ENCODE data around the gene BCAP29. TPM values are rescaled to one million over a fixed set of nuclear protein-coding genes. Genes with fewer than 3 reads are reported as not detected.

BCAP29 gene
- total RNA-seq, 2 donors from 2014 or later = 39.5 to 46.0 TPM

GRCh38 chr7:107652642-107653041, 72.6 kb downstream of the BCAP29 start:
- H3K27me3 ChIP-seq (ENCODE audit: control insufficient read depth, insufficient read depth, low read length, poor library complexity, severe bottlenecking) = peaks cover under 1% of the 10 kb centered on the region
- Mint-ChIP-seq H3K27ac (no peak overlapping the region), H3K27me3 (ENCODE audit: insufficient read depth) (peaks cover 26% of the 10 kb centered on the region), H3K4me3 (no peak overlapping the region), H3K4me1 (no peaks in the 10 kb centered on the region), H3K9me3 (peaks cover 11% of the 10 kb centered on the region), H3K36me3 (ENCODE audit: low read depth) (no peaks in the 10 kb centered on the region)
- no peak overlapping the region for H3K4me3 ChIP-seq (ENCODE audit: low read length)
- H3K9ac ChIP-seq (ENCODE audit: extremely low read depth, low read length, poor library complexity, severe bottlenecking) = no peak overlapping the region
- no peak for DNase-seq
- H3K4me1 ChIP-seq (ENCODE audit: control insufficient read depth, insufficient read depth, low read length) = no peaks in the 10 kb centered on the region
- TF ChIP-seq CTCF (conservative IDR thresholded peaks at IDR 0.05) = no peak
- H3K27ac ChIP-seq (ENCODE audit: low read depth, low read length) = no peak overlapping the region
- no peaks in the 10 kb centered on the region for H3K9me3 ChIP-seq (ENCODE audit: control insufficient read depth, low read length)
- no peaks in the 10 kb centered on the region for H3K36me3 ChIP-seq (ENCODE audit: control insufficient read depth, insufficient read depth, low read length)
- WGBS, 2 experiments (ENCODE audit: insufficient coverage in 1 of 2, insufficient read length in 1 of 2) = 92% methylated on average over 5 of the region's 5 CpGs; no CpG with 5 or more reads in 1 of the 2 experiments

GRCh38 chr7:107658467-107658866, 78.4 kb downstream of the BCAP29 start:
- Mint-ChIP-seq H3K36me3 (ENCODE audit: low read depth) (no peaks in the 10 kb centered on the region), H3K9me3 (no peaks in the 10 kb centered on the region), H3K27me3 (ENCODE audit: insufficient read depth) (peaks cover 76% of the 10 kb centered on the region), H3K4me3 (no peak overlapping the region), H3K4me1 (peaks cover 10% of the 10 kb centered on the region), H3K27ac (no peak overlapping the region)
- Histone ChIP-seq H3K4me1 (ENCODE audit: control insufficient read depth, insufficient read depth, low read length) (no peaks in the 10 kb centered on the region), H3K27me3 (ENCODE audit: control insufficient read depth, insufficient read depth, low read length, poor library complexity, severe bottlenecking) (peaks cover 59% of the 10 kb centered on the region), H3K9ac (ENCODE audit: extremely low read depth, low read length, poor library complexity, severe bottlenecking) (no peak overlapping the region), H3K36me3 (ENCODE audit: control insufficient read depth, insufficient read depth, low read length) (no peaks in the 10 kb centered on the region), H3K27ac (ENCODE audit: low read depth, low read length) (no peak overlapping the region), H3K9me3 (ENCODE audit: control insufficient read depth, low read length) (no peaks in the 10 kb centered on the region), H3K4me3 (ENCODE audit: low read length) (no peak overlapping the region)
- no peak for DNase-seq
- no peak for TF ChIP-seq CTCF (conservative IDR thresholded peaks at IDR 0.05)

GRCh38 chr7:107659666-107660065, 79.6 kb downstream of the BCAP29 start:
- H3K4me3 Mint-ChIP-seq = no peak overlapping the region
- H3K9me3 Mint-ChIP-seq = no peaks in the 10 kb centered on the region
- H3K36me3 ChIP-seq (ENCODE audit: control insufficient read depth, insufficient read depth, low read length) = no peaks in the 10 kb centered on the region
- no peak overlapping the region for H3K27ac Mint-ChIP-seq
- DNase-seq = no peak
- H3K4me1 Mint-ChIP-seq = peaks cover 12% of the 10 kb centered on the region
- H3K4me1 ChIP-seq (ENCODE audit: control insufficient read depth, insufficient read depth, low read length) = no peaks in the 10 kb centered on the region
- no peak for TF ChIP-seq CTCF (conservative IDR thresholded peaks at IDR 0.05)
- no peaks in the 10 kb centered on the region for H3K9me3 ChIP-seq (ENCODE audit: control insufficient read depth, low read length)
- no peaks in the 10 kb centered on the region for H3K36me3 Mint-ChIP-seq (ENCODE audit: low read depth)
- no peak overlapping the region for H3K4me3 ChIP-seq (ENCODE audit: low read length)
- peaks cover 82% of the 10 kb centered on the region for H3K27me3 Mint-ChIP-seq (ENCODE audit: insufficient read depth)
- 55 to 64% methylated on average over 3 to 4 of the region's 4 CpGs for WGBS, 2 experiments (ENCODE audit: insufficient coverage in 1 of 2, insufficient read length in 1 of 2)
- H3K27ac ChIP-seq (ENCODE audit: low read depth, low read length) = no peak overlapping the region
- peaks cover 69% of the 10 kb centered on the region for H3K27me3 ChIP-seq (ENCODE audit: control insufficient read depth, insufficient read depth, low read length, poor library complexity, severe bottlenecking)
- H3K9ac ChIP-seq (ENCODE audit: extremely low read depth, low read length, poor library complexity, severe bottlenecking) = no peak overlapping the region
